Naive thymus-derived CD4-positive, alpha-beta T cell (primary cell): ENCODE results near the gene SLC49A4. TPM values are rescaled to one million over a fixed set of nuclear protein-coding genes. Genes with fewer than 3 reads are reported as not detected.

Experiments used
- ATAC-seq: fragments of 150-1000 bp; cut with Tn5 transposase; 2 replicates; pipeline ENCODE4 v1.10.0; 2021; ENCODE audit warnings: mild to moderate bottlenecking, moderate library complexity
- CTCF ChIA-PET: fragments of 350-600 bp; sonication (Branson Sonifier 250); formaldehyde crosslinking; loops from one replicate; lab custom pipeline; 2021; ENCODE audit warnings: antibody characterized with exemption; lab: Charles Lee
- POLR2A ChIA-PET: fragments of 350-600 bp; sonication (Branson Sonifier 250); formaldehyde crosslinking; loops from one replicate; lab custom pipeline; 2021; ENCODE audit warnings: antibody characterized with exemption, inconsistent platforms; lab: Charles Lee
- DNase-seq, 9 donors: peaks; one replicate each; pipeline versions ENCODE4 v3.0.0 to v3.0.0-alpha.2; 2020 to 2022; ENCODE audit warnings: mixed read lengths in 1 of 9
- H3K27ac ChIP-seq: one replicate; pipeline ENCODE4 v1.7.0; 2013; ENCODE audit warnings: mild to moderate bottlenecking, low read depth, low read length, moderate library complexity
- H3K27me3 ChIP-seq, 2 donors: one replicate each; pipeline ENCODE4 v1.7.0; 2013; ENCODE audit warnings: low read length in 2 of 2, mild to moderate bottlenecking in 2 of 2, moderate library complexity in 2 of 2; ENCODE audit not compliant: control insufficient read depth in 2 of 2, insufficient read depth in 2 of 2
- H3K36me3 ChIP-seq, 3 experiments: 1 replicate in 2 of 3; 2 replicates in 1 of 3; pipeline ENCODE4 v1.7.0; 2013; ENCODE audit warnings: low read length in 3 of 3, mild to moderate bottlenecking in 3 of 3, moderate library complexity in 1 of 3; ENCODE audit not compliant: insufficient read depth in 3 of 3, control insufficient read depth in 2 of 3
- H3K4me1 ChIP-seq, 2 donors: one replicate each; pipeline ENCODE4 v1.7.0; 2013; ENCODE audit warnings: low read length in 2 of 2, mild to moderate bottlenecking in 2 of 2, moderate library complexity in 1 of 2; ENCODE audit not compliant: control insufficient read depth in 2 of 2, insufficient read depth in 2 of 2
- H3K4me3 ChIP-seq: 2 replicates; pipeline ENCODE4 v1.7.0; 2013; ENCODE audit warnings: mild to moderate bottlenecking, low read length
- H3K9me3 ChIP-seq, 3 experiments: 1 replicate in 2 of 3; 2 replicates in 1 of 3; pipeline ENCODE4 v1.7.0; 2013; ENCODE audit warnings: low read length in 3 of 3; ENCODE audit not compliant: control insufficient read depth in 2 of 3
- H3K27ac Mint-ChIP-seq, 9 donors: one replicate each; pipeline ENCODE4 v1.8.0; 2020 to 2022; ENCODE audit warnings: mixed read lengths in 9 of 9, mild to moderate bottlenecking in 8 of 9, moderate library complexity in 5 of 9, inconsistent platforms in 2 of 9
- H3K27me3 Mint-ChIP-seq, 5 donors: one replicate each; pipeline ENCODE4 v1.8.0; 2021 to 2022; ENCODE audit warnings: mixed read lengths in 5 of 5, mild to moderate bottlenecking in 1 of 5
- H3K36me3 Mint-ChIP-seq, 5 donors: one replicate each; pipeline ENCODE4 v1.8.0; 2020 to 2022; ENCODE audit warnings: mixed read lengths in 5 of 5, mild to moderate bottlenecking in 3 of 5, inconsistent platforms in 1 of 5
- H3K4me1 Mint-ChIP-seq, 7 donors: one replicate each; pipeline ENCODE4 v1.8.0; 2020 to 2022; ENCODE audit warnings: mixed read lengths in 7 of 7, mild to moderate bottlenecking in 3 of 7, inconsistent platforms in 1 of 7
- H3K4me3 Mint-ChIP-seq, 10 donors: one replicate each; pipeline ENCODE4 v1.8.0; 2020 to 2022; ENCODE audit warnings: mild to moderate bottlenecking in 10 of 10, mixed read lengths in 10 of 10, moderate library complexity in 6 of 10, inconsistent platforms in 2 of 10
- H3K9me3 Mint-ChIP-seq, 11 donors: one replicate each; pipeline ENCODE4 v1.8.0; 2020 to 2022; ENCODE audit warnings: mixed read lengths in 11 of 11, mild to moderate bottlenecking in 4 of 11, inconsistent platforms in 1 of 11, moderate library complexity in 1 of 11
- intact Hi-C, 2 donors: fragments of 100-400 bp; cut with micrococcal nuclease; formaldehyde crosslinking; loops; one replicate each; pipeline ENCODE4 v1.15.1; 2023
- polyA plus RNA-seq, 2 donors: library from polyadenylated mRNA; unstranded; fragments of 300-500 nt; fragmentation: Illumina TruSeq; gene quantifications; one replicate each; pipeline ENCODE4 v1.2.3, GENCODE V29; 2021
- total RNA-seq, 6 experiments: library from RNA in 5 of 6; stranded (reverse) in 5 of 6; gene quantifications; 1 replicate in 5 of 6; 2 replicates in 1 of 6; pipeline ENCODE4 v1.2.3 and lab custom pipeline; 2021 to 2026

The SLC49A4 gene
- total and polyA plus RNA-seq, 7 experiments from 2014 or later = 1.9 to 12.9 (median 8.4) TPM

DNA sequence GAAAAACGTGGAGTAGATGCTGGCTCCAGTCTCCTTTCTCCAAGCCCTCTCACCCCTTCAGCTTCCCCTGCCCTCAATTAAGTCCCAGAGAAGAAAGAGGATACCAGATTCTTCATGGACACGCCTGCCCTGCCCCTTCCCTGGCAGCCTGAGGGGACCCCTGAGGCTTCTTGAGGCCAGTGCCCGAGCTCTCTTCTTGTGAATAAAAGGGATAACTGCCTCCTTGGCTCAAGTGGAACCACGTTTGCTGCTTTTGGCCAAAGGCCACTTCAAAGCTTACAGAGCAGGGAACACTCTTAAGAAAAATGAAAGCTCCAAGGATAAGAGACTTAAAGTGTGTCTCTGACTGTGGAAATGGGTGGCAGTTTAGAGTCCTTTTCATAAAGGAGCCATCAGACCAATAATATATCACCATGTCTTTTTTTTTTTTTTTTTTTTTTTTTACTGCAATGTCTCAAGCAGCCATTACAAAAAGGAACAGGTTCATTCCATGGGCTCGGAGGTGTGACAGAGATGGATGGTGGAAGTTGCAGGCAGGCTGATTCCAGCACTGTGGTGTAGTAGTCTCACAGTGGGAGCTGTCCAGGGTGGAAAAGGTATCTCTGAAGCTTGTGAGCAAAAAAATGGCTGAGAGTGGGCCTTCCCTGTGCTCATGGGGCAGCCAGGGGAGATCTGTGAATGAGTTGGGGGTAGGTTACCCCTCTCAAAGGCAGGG, 123.9 kb downstream of the SLC49A4 start:
- H3K27me3 ChIP-seq = peaks cover 0 to 4% of the 10 kb centered on the region in 2 donors
- peaks cover 16 to 41% (median 29%) of the 10 kb centered on the region in 5 donors for H3K27me3 Mint-ChIP-seq
- H3K27ac Mint-ChIP-seq = no peak overlapping the region
- DNase-seq = no peak
- ChIA-PET POLR2A (no interaction called here), CTCF (no interaction called here)
- ATAC-seq = no peak
- no peaks in the 10 kb centered on the region for H3K4me1 ChIP-seq
- H3K36me3 Mint-ChIP-seq = no peaks in the 10 kb centered on the region
- intact Hi-C loops = no loop called here
- no peak overlapping the region for H3K4me3 Mint-ChIP-seq
- no peaks in the 10 kb centered on the region for H3K9me3 ChIP-seq
- H3K4me3 ChIP-seq = no peak overlapping the region
- H3K4me1 Mint-ChIP-seq = peaks cover 0 to 21% (median 8%) of the 10 kb centered on the region in 7 donors
- no peaks in the 10 kb centered on the region for H3K36me3 ChIP-seq
- peaks cover 0 to 2% (median 0%) of the 10 kb centered on the region in 11 donors for H3K9me3 Mint-ChIP-seq
- no peak overlapping the region for H3K27ac ChIP-seq

DNA sequence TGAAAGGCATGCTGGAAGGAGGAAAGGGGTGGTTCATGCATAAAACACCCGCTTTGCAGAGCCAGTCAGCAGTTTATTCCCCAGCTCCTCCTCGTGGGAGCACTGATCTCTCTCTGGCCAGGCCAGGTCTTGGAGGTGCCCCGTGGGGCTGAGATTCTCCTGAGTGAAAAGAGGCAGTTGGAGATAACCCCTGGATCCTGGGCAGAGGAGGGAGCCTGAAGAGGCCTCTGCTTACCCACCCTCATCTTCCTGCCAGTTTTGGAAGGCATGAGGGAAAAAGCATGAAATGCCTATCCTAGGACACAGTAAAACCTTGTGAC, 124.4 kb downstream of the SLC49A4 start:
- H3K27ac ChIP-seq = no peak overlapping the region
- no peak overlapping the region for H3K4me3 Mint-ChIP-seq
- ChIA-PET POLR2A (no interaction called here), CTCF (no interaction called here)
- intact Hi-C loops = no loop called here
- H3K4me1 ChIP-seq = no peaks in the 10 kb centered on the region
- H3K36me3 ChIP-seq = no peaks in the 10 kb centered on the region
- no peak overlapping the region for H3K27ac Mint-ChIP-seq
- ATAC-seq = no peak
- no peak overlapping the region for H3K4me3 ChIP-seq
- peaks cover 0 to 18% (median 8%) of the 10 kb centered on the region in 7 donors for H3K4me1 Mint-ChIP-seq
- peaks cover 0 to 2% (median 0%) of the 10 kb centered on the region in 11 donors for H3K9me3 Mint-ChIP-seq
- H3K9me3 ChIP-seq = no peaks in the 10 kb centered on the region
- DNase-seq = no peak
- peaks cover 0 to 4% of the 10 kb centered on the region in 2 donors for H3K27me3 ChIP-seq
- peaks cover 12 to 36% (median 25%) of the 10 kb centered on the region in 5 donors for H3K27me3 Mint-ChIP-seq
- no peaks in the 10 kb centered on the region for H3K36me3 Mint-ChIP-seq

DNA sequence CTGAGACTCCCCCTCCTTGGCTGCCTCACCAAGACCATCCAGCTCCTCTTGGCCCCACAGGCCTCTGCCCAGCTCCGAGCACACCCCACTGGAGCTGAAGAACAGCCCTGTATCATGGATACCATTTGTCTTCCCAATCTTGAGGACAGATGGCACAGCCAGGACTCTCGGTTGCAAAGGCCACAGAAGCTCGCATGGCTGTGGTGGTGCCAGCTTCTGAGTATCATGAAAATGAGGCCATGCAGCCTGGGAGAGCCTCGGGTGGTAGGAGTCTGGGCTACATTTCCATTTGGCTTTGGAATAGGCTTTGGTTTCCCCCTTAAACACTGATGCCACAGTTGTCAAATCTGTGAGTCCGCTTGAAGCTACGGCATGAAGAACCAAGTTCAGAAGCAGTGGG, 126.1 kb downstream of the SLC49A4 start:
- Histone ChIP-seq H3K27ac (no peak overlapping the region), H3K4me3 (no peak overlapping the region), H3K27me3 (peaks cover 0 to 4% of the 10 kb centered on the region in 2 donors), H3K36me3 (no peaks in the 10 kb centered on the region), H3K9me3 (no peaks in the 10 kb centered on the region), H3K4me1 (no peaks in the 10 kb centered on the region)
- DNase-seq (no peak), ATAC-seq (no peak)
- ChIA-PET CTCF (no interaction called here), POLR2A (no interaction called here)
- peaks cover 0 to 12% (median 5%) of the 10 kb centered on the region in 7 donors for H3K4me1 Mint-ChIP-seq
- no peak overlapping the region for H3K4me3 Mint-ChIP-seq
- intact Hi-C loops = no loop called here
- H3K36me3 Mint-ChIP-seq = no peaks in the 10 kb centered on the region
- no peak overlapping the region for H3K27ac Mint-ChIP-seq
- peaks cover 9 to 34% (median 24%) of the 10 kb centered on the region in 5 donors for H3K27me3 Mint-ChIP-seq
- peaks cover 0 to 2% (median 0%) of the 10 kb centered on the region in 11 donors for H3K9me3 Mint-ChIP-seq

DNA sequence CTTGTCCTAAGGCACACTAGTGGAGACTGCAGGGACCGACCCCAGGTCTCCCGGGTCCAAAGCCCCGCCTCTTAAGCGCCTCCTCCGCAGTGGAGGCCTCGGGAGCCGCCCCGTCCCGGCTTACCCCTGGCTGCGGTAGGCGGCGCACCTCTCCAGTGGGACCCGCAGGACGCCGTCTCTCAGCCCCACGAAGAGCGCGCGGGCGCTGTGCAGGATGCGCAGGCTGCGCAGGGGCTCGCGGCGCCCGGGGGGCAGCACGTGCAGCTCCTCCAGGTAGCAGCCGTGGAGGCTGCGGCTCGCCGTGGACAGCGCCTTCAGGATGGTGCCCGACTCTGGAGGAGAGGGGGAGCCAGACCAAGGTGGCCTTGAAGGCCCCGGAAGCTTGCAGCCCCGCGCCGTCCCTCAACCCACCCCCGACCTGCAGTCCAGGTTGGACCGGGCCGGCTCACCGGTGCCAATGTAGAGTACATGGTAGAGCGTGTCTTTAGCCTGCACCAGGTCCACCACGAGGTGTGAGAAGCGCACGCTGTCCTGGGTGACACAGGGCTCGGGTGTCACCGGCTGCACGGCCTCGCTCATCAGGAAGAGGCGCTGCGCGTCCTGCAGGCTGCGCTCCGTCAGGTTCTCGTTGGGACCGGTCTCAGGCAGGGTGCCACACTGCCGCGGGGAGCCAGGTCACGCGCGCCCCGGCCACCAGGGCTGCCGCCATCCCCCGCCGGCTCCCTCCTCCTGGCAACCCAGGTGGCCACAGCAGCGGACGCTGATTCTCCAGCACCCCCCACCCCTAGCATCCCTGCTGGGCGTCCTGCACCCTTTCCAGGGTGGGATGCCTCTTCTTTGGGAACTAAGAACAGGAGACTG, 127.2 kb downstream of the SLC49A4 start:
- Histone ChIP-seq H3K9me3 (no peaks in the 10 kb centered on the region), H3K4me3 (no peak overlapping the region), H3K36me3 (no peaks in the 10 kb centered on the region), H3K27me3 (peaks cover 0 to 4% of the 10 kb centered on the region in 2 donors), H3K27ac (no peak overlapping the region), H3K4me1 (no peaks in the 10 kb centered on the region)
- Mint-ChIP-seq H3K4me1 (peaks cover 0 to 8% (median 4%) of the 10 kb centered on the region in 7 donors), H3K27ac (no peak overlapping the region), H3K9me3 (peaks cover 0 to 2% (median 0%) of the 10 kb centered on the region in 11 donors), H3K36me3 (no peaks in the 10 kb centered on the region), H3K27me3 (peaks cover 9 to 25% (median 21%) of the 10 kb centered on the region in 5 donors), H3K4me3 (peak overlapping the region in 5 of 10 donors; percentile 12 to 55 (median 45))
- ChIA-PET CTCF (no interaction called here), POLR2A (no interaction called here)
- ATAC-seq (peak; percentile 59), DNase-seq (peak in 1 of 9 donors; percentile 44)
- intact Hi-C loops = no loop called here

DNA sequence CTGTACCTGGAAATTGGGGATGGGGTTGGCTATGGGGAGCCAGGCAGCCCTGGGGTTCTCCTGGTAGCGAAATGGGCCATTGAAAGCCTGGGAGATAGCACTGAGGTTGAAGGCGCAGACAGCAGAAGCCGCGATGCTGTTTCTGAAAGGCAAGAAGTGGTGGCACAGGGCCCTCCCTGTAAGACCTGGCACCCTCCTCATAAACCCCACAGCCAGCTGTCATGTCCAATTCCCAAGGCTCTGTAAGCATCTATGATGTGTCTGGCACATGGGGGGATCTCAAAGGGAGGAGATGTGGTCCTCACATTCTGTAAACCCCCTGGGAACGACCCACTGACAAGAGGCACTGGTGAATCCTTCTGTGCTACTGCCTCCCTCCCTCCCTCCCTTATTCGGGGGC, 128.7 kb downstream of the SLC49A4 start:
- ChIA-PET CTCF (no interaction called here), POLR2A (no interaction called here)
- Histone ChIP-seq H3K4me1 (no peaks in the 10 kb centered on the region), H3K9me3 (no peaks in the 10 kb centered on the region), H3K27me3 (peaks cover 0 to 4% of the 10 kb centered on the region in 2 donors), H3K27ac (no peak overlapping the region), H3K36me3 (no peaks in the 10 kb centered on the region), H3K4me3 (no peak overlapping the region)
- Mint-ChIP-seq H3K36me3 (no peaks in the 10 kb centered on the region), H3K9me3 (no peaks in the 10 kb centered on the region), H3K4me1 (peaks cover 0 to 8% (median 4%) of the 10 kb centered on the region in 7 donors), H3K4me3 (no peak overlapping the region), H3K27ac (no peak overlapping the region), H3K27me3 (peaks cover 9 to 24% (median 19%) of the 10 kb centered on the region in 5 donors)
- intact Hi-C loops = no loop called here
- ATAC-seq (no peak), DNase-seq (no peak)

DNA sequence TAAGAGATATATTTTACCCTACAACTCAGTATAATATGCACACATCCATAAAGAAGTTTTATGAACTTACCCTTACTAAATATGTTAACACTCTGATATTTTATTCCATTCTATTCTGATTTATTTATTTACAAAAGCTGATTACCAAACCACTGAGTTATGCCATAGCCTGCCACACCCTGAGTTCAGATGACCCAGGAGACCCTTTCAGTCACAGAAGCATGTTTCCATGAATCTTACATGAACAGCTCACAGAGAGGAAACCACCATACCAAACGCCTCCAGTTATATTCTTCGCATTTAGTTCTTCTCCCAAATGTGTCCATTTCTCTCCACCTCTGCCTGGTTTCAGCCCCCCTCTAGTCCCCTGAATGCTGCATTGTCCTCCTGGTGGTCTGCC, 129.2 kb downstream of the SLC49A4 start:
- H3K27me3 Mint-ChIP-seq = peaks cover 9 to 21% (median 17%) of the 10 kb centered on the region in 5 donors
- DNase-seq (no peak), ATAC-seq (no peak)
- Histone ChIP-seq H3K27ac (no peak overlapping the region), H3K27me3 (peaks cover 0 to 4% of the 10 kb centered on the region in 2 donors), H3K36me3 (no peaks in the 10 kb centered on the region), H3K4me3 (no peak overlapping the region), H3K4me1 (no peaks in the 10 kb centered on the region), H3K9me3 (no peaks in the 10 kb centered on the region)
- no peak overlapping the region for H3K4me3 Mint-ChIP-seq
- POLR2A ChIA-PET = no interaction called here
- no peaks in the 10 kb centered on the region for H3K9me3 Mint-ChIP-seq
- H3K27ac Mint-ChIP-seq = no peak overlapping the region
- CTCF ChIA-PET = no interaction called here
- no peaks in the 10 kb centered on the region for H3K36me3 Mint-ChIP-seq
- intact Hi-C loops = no loop called here
- H3K4me1 Mint-ChIP-seq = peaks cover 0 to 8% (median 4%) of the 10 kb centered on the region in 7 donors
